Esophagus muscularis mucosa (tissue), 4 donors: Measurements from ENCODE around the gene ZNF385A. TPM values are rescaled to one million over a fixed set of nuclear protein-coding genes. Genes with fewer than 3 reads are reported as not detected.
"Not testable (repeated sequence)": the region's sequence is repeated elsewhere in the genome, so short reads cannot be mapped to it uniquely, and the experiment has no call there.

ENCODE experiments used
- DNase-seq: peaks from one replicate; pipeline ENCODE4 v3.0.0-alpha.2; 2017; ENCODE audit errors: extremely low spot score
- H3K27ac ChIP-seq, 4 donors: fragments of 200-600 bp; sonication (generic); replicated peaks in 1 of 4; 1 replicate in 3 of 4; 2 replicates in 1 of 4; pipeline ENCODE4 v1.5.1; 2016 to 2019; ENCODE audit warnings: mild to moderate bottlenecking in 1 of 4
- H3K27me3 ChIP-seq, 4 donors: fragments of 200-600 bp; sonication (generic); one replicate each; pipeline versions ENCODE4 v1.5.1 to v1.6.0; 2016 to 2019
- H3K36me3 ChIP-seq, 4 donors: fragments of 200-600 bp; sonication (generic); one replicate each; pipeline ENCODE4 v1.5.1; 2016 to 2019
- H3K4me1 ChIP-seq, 4 donors: fragments of 200-600 bp; sonication (generic); one replicate each; pipeline ENCODE4 v1.5.1; 2016 to 2019
- H3K4me3 ChIP-seq, 4 donors: fragments of 200-600 bp; sonication (generic); 1 replicate in 2 of 4; 2 replicates in 2 of 4; pipeline ENCODE4 v1.5.1; 2016 to 2019; ENCODE audit warnings: mild to moderate bottlenecking in 4 of 4, moderate library complexity in 1 of 4
- H3K9me3 ChIP-seq, 4 donors: fragments of 200-600 bp; sonication (generic); 1 replicate in 3 of 4; 2 replicates in 1 of 4; pipeline ENCODE4 v1.5.1; 2016 to 2019
- CTCF ChIP-seq, 3 experiments: fragments of 200-600 bp in 2 of 3; fragments of 450-650 bp in 1 of 3; sonication (generic) in 2 of 3; IDR thresholded peaks; one replicate each; pipeline ENCODE4 v1.5.1; 2017 to 2019; ENCODE audit warnings: antibody characterized with exemption in 3 of 3, mild to moderate bottlenecking in 2 of 3, moderate library complexity in 1 of 3
- EP300 ChIP-seq: sonication (generic); formaldehyde crosslinking; IDR thresholded peaks from one replicate; pipeline ENCODE4 v1.6.1; 2017; ENCODE audit warnings: antibody characterized with exemption
- POLR2A ChIP-seq: fragments of 450-650 bp; IDR thresholded peaks from one replicate; pipeline ENCODE4 v1.6.1; 2017; ENCODE audit warnings: antibody characterized with exemption, moderate library complexity, mild to moderate bottlenecking, low read depth
- POLR2AphosphoS5 ChIP-seq, 2 donors: sonication (generic); formaldehyde crosslinking; IDR thresholded peaks; one replicate each; pipeline ENCODE4 v1.6.1; 2017; ENCODE audit warnings: antibody characterized with exemption in 2 of 2
- WGBS: methylation state at CpG from one replicate; pipeline ENCODE4 v1.1.5; 2018; 5-methylcytosine and 5-hydroxymethylcytosine counted together
- intact Hi-C: fragments of 100-400 bp; cut with DNase I; formaldehyde crosslinking; loops from one replicate; pipeline ENCODE4 v1.15.1; 2023
- total RNA-seq, 4 donors: library from RNA; depleted of rRNA; stranded (reverse); fragments of >200 nt; gene quantifications; one replicate each; pipeline versions ENCODE4 v1.1.0 to v1.2.1, GENCODE V29; 2016

Gene ZNF385A
- total RNA-seq, 4 donors from 2014 or later: 15.7 to 32.6 (median 19.4) TPM

GRCh38 chr12:54330442-54330841 lies 54.1 kb downstream of the ZNF385A start:
- TF ChIP-seq POLR2AphosphoS5 (IDR thresholded peaks at IDR 0.05): no peak
- TF ChIP-seq EP300: no peak
- no peak for TF ChIP-seq POLR2A
- TF ChIP-seq CTCF (IDR thresholded peaks at IDR 0.05): no peak
- Histone ChIP-seq H3K36me3 (peaks cover 0 to 14% (median 0%) of the 10 kb centered on the region in 4 donors), H3K27ac (no peak overlapping the region), H3K4me1 (peaks cover 33 to 93% (median 79%) of the 10 kb centered on the region in 4 donors), H3K9me3 (no peaks in the 10 kb centered on the region), H3K4me3 (no peak overlapping the region), H3K27me3 (no peaks in the 10 kb centered on the region)
- 43% methylated on average over 3 of the region's 3 CpGs for WGBS
- intact Hi-C loops: no loop called here
- DNase-seq: no peak

GRCh38 chr12:54329759-54330158 lies 54.8 kb downstream of the ZNF385A start:
- intact Hi-C loops: loop anchor here (5.0 kb wide), 1 partner anchor 33 kb away; the partner anchor contains the start of gene GPR84

DNA sequence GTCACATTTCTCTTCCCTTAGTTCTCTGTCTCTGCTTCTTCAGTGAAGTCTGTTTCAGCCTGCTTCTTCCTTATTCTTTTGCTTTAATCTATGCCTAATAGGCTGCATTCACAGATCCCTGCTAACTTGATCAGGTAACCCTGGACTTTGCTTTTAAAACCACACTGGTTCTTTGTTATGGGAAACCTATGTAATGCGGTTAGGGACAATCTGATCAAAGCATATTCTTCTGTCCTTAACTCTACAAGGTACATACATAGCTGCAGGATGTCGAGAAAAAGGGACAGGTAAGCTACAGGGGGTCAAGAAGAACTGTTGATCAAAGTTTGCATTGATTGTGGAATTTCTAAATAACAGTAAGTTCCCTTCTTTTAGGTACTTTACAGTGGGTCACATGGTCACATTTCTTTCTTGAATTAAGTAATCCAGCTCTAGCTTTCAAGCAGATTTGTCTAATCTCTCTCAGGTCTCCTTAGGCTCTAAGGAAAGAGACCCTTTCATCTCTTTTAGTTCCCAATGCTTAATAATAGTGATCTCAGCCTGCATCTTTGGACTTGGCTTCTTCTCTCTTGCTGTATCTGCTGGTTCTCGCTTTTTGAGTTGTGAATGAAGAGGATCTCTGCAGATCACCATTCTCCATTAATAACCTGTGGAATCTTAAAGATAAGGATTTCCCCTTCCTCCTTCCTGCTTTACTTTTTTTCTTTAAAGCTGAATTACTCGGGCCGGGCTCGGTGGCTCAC lies 55.8 kb downstream of the ZNF385A start:
- Histone ChIP-seq H3K27me3 (no peaks in the 10 kb centered on the region), H3K4me1 (peaks cover 33 to 87% (median 72%) of the 10 kb centered on the region in 4 donors), H3K36me3 (peaks cover 0 to 14% (median 0%) of the 10 kb centered on the region in 4 donors), H3K9me3 (no peaks in the 10 kb centered on the region), H3K4me3 (no peak overlapping the region), H3K27ac (no peak overlapping the region)
- no peak for DNase-seq
- TF ChIP-seq POLR2AphosphoS5 (IDR thresholded peaks at IDR 0.05): no peak
- TF ChIP-seq EP300: no peak
- no peak for TF ChIP-seq CTCF (IDR thresholded peaks at IDR 0.05)
- WGBS: 78% methylated on average over 6 of the region's 6 CpGs
- intact Hi-C loops: loop anchor here (5.0 kb wide), 1 partner anchor 34 kb away; the partner anchor contains the start of gene GPR84

More at GRCh38 chr12:54329759-54330158, 54.8 kb downstream of the ZNF385A start:
- Histone ChIP-seq H3K27ac (no peak overlapping the region), H3K27me3 (no peaks in the 10 kb centered on the region), H3K4me1 (peaks cover 33 to 90% (median 74%) of the 10 kb centered on the region in 4 donors), H3K9me3 (no peaks in the 10 kb centered on the region), H3K4me3 (no peak overlapping the region), H3K36me3 (peaks cover 0 to 14% (median 0%) of the 10 kb centered on the region in 4 donors)
- WGBS: 80% methylated on average over 3 of the region's 5 CpGs
- DNase-seq: no peak
- TF ChIP-seq POLR2AphosphoS5 (IDR thresholded peaks at IDR 0.05): no peak
- no peak for TF ChIP-seq CTCF (IDR thresholded peaks at IDR 0.05)
- TF ChIP-seq EP300: no peak
- no peak for TF ChIP-seq POLR2A

GRCh38 chr12:54325442-54326109 lies 59.0 kb downstream of the ZNF385A start:
- not testable (repeated sequence) for H3K9me3 ChIP-seq, H3K27me3 ChIP-seq, DNase-seq
- H3K4me1 ChIP-seq: peaks cover 29 to 59% (median 58%) of the 10 kb centered on the region in 4 donors
- peak overlapping the region; percentile 58 to 79 (median 66) for H3K4me3 ChIP-seq
- intact Hi-C loops: loop anchor here (5.0 kb wide), 1 partner anchor 37 kb away; the partner anchor contains the start of gene GPR84
- H3K36me3 ChIP-seq: peaks cover 0 to 14% (median 0%) of the 10 kb centered on the region in 4 donors
- H3K27ac ChIP-seq: peak overlapping the region; percentile 78 to 90 (median 85)
- WGBS: 50% methylated on average over 22 of the region's 22 CpGs
